Stomach (tissue), 9 donors: Measurements from ENCODE around the gene GLYAT. TPM values are rescaled to one million over a fixed set of nuclear protein-coding genes. Genes with fewer than 3 reads are reported as not detected.
A peak's percentile ranks its signal among the peaks of the same experiment; 100 is the strongest.

ENCODE experiments used
- DNase-seq, 2 donors: peaks; one replicate each; pipeline versions ENCODE4 v3.0.0 to v3.0.0-alpha.2; 2013 to 2019
- H3K27ac ChIP-seq, 5 donors: fragments of 200-600 bp in 4 of 5; sonication (generic) in 4 of 5; one replicate each; pipeline ENCODE4 v1.5.1; 2013 to 2019; ENCODE audit warnings: mild to moderate bottlenecking in 1 of 5, moderate library complexity in 1 of 5
- H3K27me3 ChIP-seq, 3 donors: fragments of 200-600 bp; sonication (generic); one replicate each; pipeline ENCODE4 v1.5.1; 2017 to 2019; ENCODE audit warnings: mixed run types in 1 of 3
- H3K36me3 ChIP-seq, 4 donors: fragments of 200-600 bp; sonication (generic); 1 replicate in 3 of 4; 2 replicates in 1 of 4; pipeline ENCODE4 v1.5.1; 2016 to 2019
- H3K4me1 ChIP-seq, 4 donors: fragments of 200-600 bp; sonication (generic); one replicate each; pipeline ENCODE4 v1.5.1; 2016 to 2019
- H3K4me3 ChIP-seq, 4 donors: fragments of 200-600 bp; sonication (generic) in 3 of 4; one replicate each; pipeline ENCODE4 v1.5.1; 2016 to 2019; ENCODE audit warnings: mild to moderate bottlenecking in 1 of 4
- H3K9me3 ChIP-seq, 4 donors: fragments of 200-600 bp; sonication (generic); one replicate each; pipeline ENCODE4 v1.5.1; 2016 to 2019
- EP300 ChIP-seq: sonication (generic); formaldehyde crosslinking; IDR thresholded peaks from one replicate; pipeline ENCODE4 v1.6.1; 2017; ENCODE audit warnings: antibody characterized with exemption
- POLR2A ChIP-seq, 4 donors: fragments of 450-650 bp; IDR thresholded peaks; one replicate each; pipeline ENCODE4 v1.6.1; 2016; ENCODE audit warnings: antibody characterized with exemption in 4 of 4, control low read depth in 2 of 4, mild to moderate bottlenecking in 1 of 4, moderate library complexity in 1 of 4
- POLR2AphosphoS5 ChIP-seq, 3 donors: sonication (generic); formaldehyde crosslinking; IDR thresholded peaks; one replicate each; pipeline ENCODE4 v1.6.1; 2016; ENCODE audit warnings: antibody characterized with exemption in 3 of 3
- WGBS, 5 donors: extraction: QIAGEN DNeasy Blood & Tissue Kit in 3 of 5; methylation state at CpG; one replicate each; pipeline versions ENCODE4 v1.1.5 to v1.1.7; 2013 to 2018; 5-methylcytosine and 5-hydroxymethylcytosine counted together
- intact Hi-C: fragments of 100-400 bp; cut with DNase I; formaldehyde crosslinking; loops from one replicate; pipeline ENCODE4 v1.15.1; 2023; ENCODE audit warnings: low total_unique reads
- polyA plus RNA-seq, 3 donors: library from polyadenylated mRNA; stranded (reverse); fragments of 200-250 nt; gene quantifications; one replicate each; pipeline ENCODE4 v1.2.3, GENCODE V29; 2013
- total RNA-seq, 5 donors: library from RNA; depleted of rRNA; stranded (reverse); fragments of >200 nt; gene quantifications; one replicate each; pipeline versions ENCODE4 v1.1.0 to v1.2.3, GENCODE V29; 2014 to 2016
- TF ChIP-seq, protein P1 (sequence below), 7 experiments: fragments of 450-650 bp in 4 of 7; fragments of 200-600 bp in 3 of 7; sonication (generic) in 3 of 7; IDR thresholded peaks; one replicate each; pipeline ENCODE4 v1.5.1; 2016 to 2019; ENCODE audit warnings: antibody characterized with exemption in 7 of 7, control low read depth in 2 of 7, mild to moderate bottlenecking in 1 of 7
- donor health status: healthy with polysubstance abuse.
- donor health status: Bipolar disorder and iron deficiency.
- donor health status: healthy.

GLYAT gene
- total and polyA plus RNA-seq, 8 donors = not detected

DNA sequence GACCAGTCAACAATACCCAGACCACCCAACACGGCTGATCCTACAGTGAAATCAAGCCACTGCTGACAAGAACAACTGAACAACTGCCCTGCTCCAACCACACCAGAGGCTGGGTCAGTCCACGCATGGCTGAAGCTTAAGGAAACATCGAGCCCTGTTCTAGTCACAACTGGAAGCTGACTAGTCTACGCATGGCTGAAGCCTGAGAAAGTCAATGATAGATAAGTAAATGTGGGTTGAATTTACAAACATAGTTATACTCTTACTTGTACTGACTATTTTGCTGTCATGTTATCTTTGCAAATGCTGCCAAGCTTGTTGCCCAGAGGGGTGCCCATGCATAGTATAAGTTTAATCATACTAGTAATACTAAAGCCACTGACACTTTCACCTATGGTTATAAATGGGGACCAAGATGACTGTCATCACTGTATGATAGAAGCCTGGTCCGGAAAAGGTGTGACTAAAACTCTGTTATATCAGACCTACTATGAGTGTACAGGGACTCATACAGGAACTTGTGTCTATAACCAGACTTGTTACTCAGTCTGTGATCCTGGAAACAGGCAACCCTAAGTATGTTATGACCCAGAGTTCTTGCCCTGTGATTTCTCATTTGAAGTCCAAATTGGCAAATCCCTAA is 43.4 kb upstream of the GLYAT start:
- Histone ChIP-seq H3K36me3 (no peaks in the 10 kb centered on the region), H3K27me3 (no peaks in the 10 kb centered on the region), H3K4me1 (no peaks in the 10 kb centered on the region), H3K4me3 (no peak overlapping the region), H3K27ac (no peak overlapping the region), H3K9me3 (no peaks in the 10 kb centered on the region)
- no peak for DNase-seq
- no peak for TF ChIP-seq EP300
- TF ChIP-seq, protein P1, sequence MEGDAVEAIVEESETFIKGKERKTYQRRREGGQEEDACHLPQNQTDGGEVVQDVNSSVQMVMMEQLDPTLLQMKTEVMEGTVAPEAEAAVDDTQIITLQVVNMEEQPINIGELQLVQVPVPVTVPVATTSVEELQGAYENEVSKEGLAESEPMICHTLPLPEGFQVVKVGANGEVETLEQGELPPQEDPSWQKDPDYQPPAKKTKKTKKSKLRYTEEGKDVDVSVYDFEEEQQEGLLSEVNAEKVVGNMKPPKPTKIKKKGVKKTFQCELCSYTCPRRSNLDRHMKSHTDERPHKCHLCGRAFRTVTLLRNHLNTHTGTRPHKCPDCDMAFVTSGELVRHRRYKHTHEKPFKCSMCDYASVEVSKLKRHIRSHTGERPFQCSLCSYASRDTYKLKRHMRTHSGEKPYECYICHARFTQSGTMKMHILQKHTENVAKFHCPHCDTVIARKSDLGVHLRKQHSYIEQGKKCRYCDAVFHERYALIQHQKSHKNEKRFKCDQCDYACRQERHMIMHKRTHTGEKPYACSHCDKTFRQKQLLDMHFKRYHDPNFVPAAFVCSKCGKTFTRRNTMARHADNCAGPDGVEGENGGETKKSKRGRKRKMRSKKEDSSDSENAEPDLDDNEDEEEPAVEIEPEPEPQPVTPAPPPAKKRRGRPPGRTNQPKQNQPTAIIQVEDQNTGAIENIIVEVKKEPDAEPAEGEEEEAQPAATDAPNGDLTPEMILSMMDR (IDR thresholded peaks at IDR 0.05) = no peak
- no peak for TF ChIP-seq POLR2AphosphoS5 (IDR thresholded peaks at IDR 0.05)
- TF ChIP-seq POLR2A (IDR thresholded peaks at IDR 0.05) = no peak
- intact Hi-C loops = no loop called here
- 77 to 95% (median 90%) methylated on average over 5 of the region's 5 CpGs for WGBS, 5 donors

DNA sequence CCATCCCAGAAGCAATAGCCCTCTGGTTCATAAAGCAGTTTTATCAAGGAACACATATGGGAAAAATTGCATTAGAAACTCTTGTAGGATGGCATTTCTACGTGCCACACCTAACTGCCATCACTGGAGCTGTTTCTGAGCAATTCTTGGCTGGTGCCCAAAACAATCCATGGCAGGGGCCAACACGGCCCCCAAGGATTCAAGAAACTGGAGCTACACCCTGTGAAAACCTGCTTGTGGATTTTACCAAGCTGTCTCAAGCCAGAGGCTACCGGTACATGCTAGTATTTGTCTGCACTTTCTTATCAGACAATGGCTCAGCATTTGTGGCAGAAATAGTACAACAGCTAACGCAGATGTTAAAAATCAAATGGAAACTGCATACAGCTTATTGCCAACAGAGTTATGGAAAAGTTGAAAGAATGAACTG is 42.4 kb upstream of the GLYAT start:
- Histone ChIP-seq H3K4me3 (no peak overlapping the region), H3K27me3 (no peaks in the 10 kb centered on the region), H3K36me3 (no peaks in the 10 kb centered on the region), H3K9me3 (no peaks in the 10 kb centered on the region), H3K4me1 (no peaks in the 10 kb centered on the region), H3K27ac (no peak overlapping the region)
- DNase-seq = peak in 1 of 2 donors; percentile 62
- no peak for TF ChIP-seq POLR2AphosphoS5 (IDR thresholded peaks at IDR 0.05)
- TF ChIP-seq POLR2A (IDR thresholded peaks at IDR 0.05) = no peak
- TF ChIP-seq EP300 = no peak
- TF ChIP-seq, protein P1 (IDR thresholded peaks at IDR 0.05) = no peak
- 28 to 48% (median 40%) methylated on average over 4 of the region's 4 CpGs for WGBS, 5 donors
- intact Hi-C loops = no loop called here

DNA sequence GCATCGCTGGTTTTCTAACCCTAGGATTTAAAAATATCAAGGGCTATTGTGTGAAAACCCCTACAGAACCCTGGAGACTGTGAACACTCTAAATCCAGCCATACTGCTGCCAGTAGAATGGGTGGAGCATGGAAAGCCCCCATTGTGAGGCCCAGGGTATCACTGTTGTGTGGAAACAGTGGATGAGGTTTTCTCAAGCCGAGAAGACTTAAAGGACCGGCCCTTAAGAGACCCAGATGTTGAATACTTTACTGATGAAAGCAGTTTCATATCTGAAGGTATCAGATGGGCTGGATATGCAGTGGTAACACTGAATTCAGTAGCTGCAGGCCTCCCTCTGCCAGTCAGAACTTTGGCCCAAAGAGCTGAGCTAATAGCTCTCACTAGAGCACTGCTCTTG is 41.6 kb upstream of the GLYAT start:
- TF ChIP-seq, protein P1 (IDR thresholded peaks at IDR 0.05) = no peak
- TF ChIP-seq POLR2A (IDR thresholded peaks at IDR 0.05) (no peak), EP300 (no peak), POLR2AphosphoS5 (IDR thresholded peaks at IDR 0.05) (no peak)
- Histone ChIP-seq H3K4me1 (no peaks in the 10 kb centered on the region), H3K4me3 (no peak overlapping the region), H3K27ac (no peak overlapping the region), H3K9me3 (no peaks in the 10 kb centered on the region), H3K36me3 (no peaks in the 10 kb centered on the region), H3K27me3 (no peaks in the 10 kb centered on the region)
- intact Hi-C loops = no loop called here
- WGBS, 5 donors = 71 to 89% (median 86%) methylated on average over 3 of the region's 3 CpGs
- no peak for DNase-seq

DNA sequence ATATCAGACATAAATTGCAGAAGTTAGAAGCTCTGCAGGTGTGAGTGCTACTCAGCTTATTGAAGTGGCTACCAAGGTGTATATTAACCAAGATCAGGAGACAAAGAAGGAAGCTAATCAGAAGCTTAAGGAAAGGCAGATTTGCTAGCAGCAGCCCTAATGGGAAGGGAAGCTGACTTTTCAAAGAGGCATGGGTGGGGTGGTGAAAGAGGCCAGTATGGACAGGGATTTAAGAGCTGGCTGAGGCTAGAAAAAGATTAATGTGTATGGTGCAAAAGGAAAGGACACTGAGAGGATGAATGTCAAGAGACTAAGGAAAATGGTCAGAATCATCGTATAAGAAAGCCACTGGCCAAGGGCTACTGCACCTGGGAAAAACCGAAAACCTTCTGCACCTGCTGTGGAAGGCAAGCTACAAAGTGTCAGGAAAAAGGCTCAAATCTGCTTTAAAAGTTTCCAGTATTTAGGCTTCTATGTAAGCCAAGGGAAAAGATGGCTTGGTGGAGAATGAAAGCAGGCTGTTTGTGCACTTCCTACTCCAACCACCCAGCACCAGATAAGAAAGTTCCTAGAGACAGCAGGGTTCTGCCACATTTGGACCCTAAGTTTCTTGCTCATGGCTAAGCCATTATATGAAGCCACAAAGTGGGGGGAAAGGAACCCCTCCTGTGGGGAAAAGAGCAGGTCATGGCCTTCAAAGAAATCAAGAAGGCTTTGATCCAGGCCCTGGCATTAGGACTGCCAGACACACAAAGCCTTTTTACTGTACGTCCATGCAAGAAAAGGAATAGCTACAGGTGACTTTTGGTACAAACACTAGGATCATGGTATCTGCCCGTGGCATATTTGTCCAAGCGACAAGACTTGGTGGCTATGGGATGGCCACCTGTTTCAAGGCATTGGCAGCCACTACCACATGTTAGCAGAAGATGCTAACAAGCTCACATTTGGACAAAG is 40.9 kb upstream of the GLYAT start:
- DNase-seq = no peak
- intact Hi-C loops = no loop called here
- TF ChIP-seq POLR2A (IDR thresholded peaks at IDR 0.05) (no peak), POLR2AphosphoS5 (IDR thresholded peaks at IDR 0.05) (no peak), EP300 (no peak)
- TF ChIP-seq, protein P1 (IDR thresholded peaks at IDR 0.05) = no peak
- Histone ChIP-seq H3K4me3 (no peak overlapping the region), H3K4me1 (no peaks in the 10 kb centered on the region), H3K27me3 (no peaks in the 10 kb centered on the region), H3K36me3 (no peaks in the 10 kb centered on the region), H3K9me3 (no peaks in the 10 kb centered on the region), H3K27ac (peak overlapping the region in 1 of 5 donors; percentile 23)
- 87 to 91% (median 89%) methylated on average over 5 of the region's 5 CpGs for WGBS, 5 donors
